GM12872 (cell line): ENCODE measurements around the gene DCTN4.

Experiments used
- TF ChIP-seq, protein P1 (sequence below): IDR thresholded peaks from 3 replicates; pipeline ENCODE4 v1.5.1; 2011; ENCODE audit warnings: low read depth, mild to moderate bottlenecking, low read length, moderate library complexity; ENCODE audit not compliant: insufficient read depth

Gene DCTN4

DNA sequence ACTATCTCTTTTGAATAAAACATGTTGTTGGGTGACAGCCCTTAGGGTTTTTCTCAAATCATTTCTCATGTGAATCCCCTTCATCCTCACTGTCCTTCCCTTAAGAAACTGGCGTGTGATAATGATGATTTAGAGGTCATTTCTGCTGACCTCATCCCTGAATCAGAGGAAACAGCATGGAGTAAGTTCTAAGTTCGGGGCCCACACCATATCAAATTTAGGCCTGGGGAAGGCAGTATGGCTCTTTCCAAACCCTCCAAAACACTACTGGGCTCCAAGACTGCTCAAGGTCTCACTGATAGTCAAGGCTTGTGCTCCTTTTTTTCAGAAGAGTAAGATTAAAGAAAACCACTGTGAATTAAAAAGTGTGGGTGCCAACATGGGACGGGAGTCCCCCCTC lies 18.9 kb upstream of the DCTN4 start:
- TF ChIP-seq, protein P1, sequence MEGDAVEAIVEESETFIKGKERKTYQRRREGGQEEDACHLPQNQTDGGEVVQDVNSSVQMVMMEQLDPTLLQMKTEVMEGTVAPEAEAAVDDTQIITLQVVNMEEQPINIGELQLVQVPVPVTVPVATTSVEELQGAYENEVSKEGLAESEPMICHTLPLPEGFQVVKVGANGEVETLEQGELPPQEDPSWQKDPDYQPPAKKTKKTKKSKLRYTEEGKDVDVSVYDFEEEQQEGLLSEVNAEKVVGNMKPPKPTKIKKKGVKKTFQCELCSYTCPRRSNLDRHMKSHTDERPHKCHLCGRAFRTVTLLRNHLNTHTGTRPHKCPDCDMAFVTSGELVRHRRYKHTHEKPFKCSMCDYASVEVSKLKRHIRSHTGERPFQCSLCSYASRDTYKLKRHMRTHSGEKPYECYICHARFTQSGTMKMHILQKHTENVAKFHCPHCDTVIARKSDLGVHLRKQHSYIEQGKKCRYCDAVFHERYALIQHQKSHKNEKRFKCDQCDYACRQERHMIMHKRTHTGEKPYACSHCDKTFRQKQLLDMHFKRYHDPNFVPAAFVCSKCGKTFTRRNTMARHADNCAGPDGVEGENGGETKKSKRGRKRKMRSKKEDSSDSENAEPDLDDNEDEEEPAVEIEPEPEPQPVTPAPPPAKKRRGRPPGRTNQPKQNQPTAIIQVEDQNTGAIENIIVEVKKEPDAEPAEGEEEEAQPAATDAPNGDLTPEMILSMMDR = no peak

DNA sequence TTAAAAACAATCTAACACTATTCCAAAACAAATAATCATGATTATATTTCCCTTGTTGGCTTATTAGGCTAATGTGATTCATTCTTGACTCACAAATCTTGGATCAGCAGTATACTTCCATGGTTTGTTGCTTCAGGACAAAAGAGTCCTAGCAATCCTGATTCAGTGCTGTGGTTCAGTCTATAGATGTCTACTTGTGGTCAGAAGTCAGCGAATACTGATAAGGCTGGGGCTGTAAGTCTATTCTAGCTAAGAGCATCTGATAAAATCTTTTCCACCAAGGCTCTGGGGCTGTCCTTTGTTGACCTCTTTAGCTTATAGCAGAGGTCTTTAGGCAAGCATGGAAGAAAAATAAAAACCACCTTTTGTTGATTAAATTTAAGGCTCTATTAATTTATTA lies 15.3 kb upstream of the DCTN4 start:
- TF ChIP-seq, protein P1 = no peak

DNA sequence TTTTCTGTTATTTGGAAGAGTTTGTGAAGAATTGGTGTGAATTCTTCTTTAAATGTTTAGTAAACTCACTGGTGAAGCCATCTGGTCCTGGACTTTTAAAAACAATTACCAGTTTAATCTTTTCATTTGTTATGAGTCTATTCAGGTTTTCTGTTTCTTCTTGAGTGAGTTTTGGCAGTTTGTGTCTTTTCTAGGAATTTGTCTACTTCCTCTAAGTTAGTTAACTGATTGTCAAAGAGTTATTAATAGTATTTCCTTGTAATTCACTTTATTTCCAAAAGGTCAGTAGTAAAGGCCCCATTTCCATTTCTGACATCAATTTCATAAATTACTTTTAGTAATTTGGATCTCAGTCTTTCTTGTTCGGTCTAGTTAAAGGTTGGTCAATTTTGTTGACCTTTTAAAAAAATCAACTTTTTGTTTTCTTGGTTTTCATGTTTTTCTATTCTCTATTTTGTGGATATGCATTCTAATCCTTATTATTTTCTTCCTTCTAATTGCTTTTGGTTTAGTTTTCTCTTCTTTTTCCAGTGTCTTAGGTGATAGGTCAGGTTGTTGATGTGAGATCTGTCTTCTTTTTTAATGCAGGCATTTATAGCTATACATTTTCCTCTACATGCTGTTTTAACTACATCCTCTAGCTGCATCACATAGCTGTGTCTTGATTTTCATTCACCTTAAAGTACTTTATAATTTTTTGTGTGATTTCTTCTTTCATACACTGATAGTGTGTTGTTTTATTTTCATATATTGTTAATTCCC lies 12.4 kb upstream of the DCTN4 start:
- TF ChIP-seq, protein P1 = no peak

DNA sequence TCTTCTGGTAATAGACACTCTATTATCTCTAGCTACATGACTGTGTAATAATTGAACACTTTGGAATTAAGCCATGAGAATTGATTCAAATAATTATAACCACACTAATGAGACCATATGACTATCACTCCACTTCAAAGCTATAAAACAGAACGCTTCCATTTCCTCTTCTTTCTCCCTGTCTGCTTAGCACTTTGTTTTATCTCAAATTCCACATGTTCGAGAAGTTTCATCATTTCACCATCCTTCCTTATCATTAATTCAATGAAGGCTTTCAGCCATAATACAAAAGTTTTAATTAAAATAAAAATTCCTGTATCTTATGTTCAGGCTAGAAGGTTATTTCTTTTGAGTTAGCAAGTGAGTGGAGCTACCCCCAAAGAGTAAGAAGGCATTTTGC lies 7.4 kb upstream of the DCTN4 start:
- TF ChIP-seq, protein P1 = no peak

DNA sequence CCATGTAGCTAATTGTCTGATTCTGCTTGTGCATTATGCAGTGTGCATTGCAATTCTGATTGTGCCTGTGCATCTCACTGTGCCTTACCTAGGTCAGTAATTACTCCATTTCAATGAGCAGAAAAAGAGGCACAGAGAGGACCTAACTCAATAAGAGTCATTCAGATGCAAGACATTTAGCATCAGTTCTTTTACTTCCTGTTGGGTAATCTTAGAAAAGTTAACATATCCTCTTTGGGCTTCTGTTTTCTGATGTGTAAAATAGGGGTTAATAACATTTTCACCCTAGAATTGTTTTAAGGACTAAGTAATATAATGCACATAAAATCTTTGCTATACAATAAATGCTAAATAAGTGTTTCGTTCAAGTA lies 7.0 kb upstream of the DCTN4 start:
- TF ChIP-seq, protein P1 = no peak

DNA sequence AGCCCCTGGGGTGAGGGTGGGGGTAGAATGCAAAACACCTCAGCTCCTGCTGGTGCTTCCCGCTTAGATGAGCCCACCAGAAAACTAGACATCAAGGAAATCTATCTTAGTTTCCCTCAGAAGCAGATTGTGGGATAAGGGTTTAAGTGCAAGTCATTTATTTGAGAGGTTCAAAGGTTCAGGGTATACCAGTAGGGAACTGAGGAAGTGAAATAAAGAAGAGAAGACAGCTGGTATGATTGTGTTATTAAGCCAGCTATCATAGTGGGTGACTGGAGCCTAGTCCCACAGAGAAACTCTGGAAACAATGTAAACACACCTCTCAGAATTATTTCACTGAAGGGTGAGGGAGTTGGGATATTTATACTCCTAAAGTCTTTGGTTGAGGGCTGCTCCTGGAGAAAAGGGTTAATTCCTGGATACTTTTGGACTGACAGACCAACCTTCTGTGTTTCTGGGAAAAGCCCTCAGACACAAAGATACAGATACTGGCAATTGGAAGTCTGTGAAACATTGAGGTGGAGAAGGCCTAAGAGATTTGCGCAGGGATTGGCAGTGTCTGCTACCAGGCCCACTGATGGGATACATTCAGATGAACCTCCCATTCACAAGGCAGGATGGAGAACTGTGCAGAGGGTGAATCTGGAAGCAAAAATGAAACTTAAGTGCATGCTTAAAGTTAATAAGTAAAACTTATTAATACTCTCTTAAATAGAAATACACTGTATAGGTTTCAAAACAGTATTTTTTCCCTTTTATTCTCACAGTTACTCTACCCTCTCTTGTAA lies 6.4 kb upstream of the DCTN4 start:
- TF ChIP-seq, protein P1 = no peak

DNA sequence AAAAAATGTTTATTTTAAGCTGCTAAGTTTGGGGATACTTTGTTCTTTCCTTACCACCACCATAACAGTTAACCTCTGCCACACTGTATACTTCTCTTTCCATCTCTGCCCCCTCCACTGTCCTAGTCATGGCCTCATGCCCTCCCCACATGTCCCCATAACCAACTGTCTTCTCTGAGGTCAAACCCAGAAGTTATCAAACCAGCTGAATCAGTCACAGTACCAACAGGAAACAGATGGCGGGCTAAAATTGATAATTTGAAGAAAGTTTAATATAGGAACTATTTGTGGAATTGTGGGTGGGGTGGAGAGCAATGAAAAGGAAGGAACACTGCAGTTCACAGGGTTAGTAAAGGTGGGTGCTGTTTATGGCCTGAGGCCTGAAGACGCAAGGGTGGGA lies 5.7 kb upstream of the DCTN4 start:
- TF ChIP-seq, protein P1 = no peak
